ENCODE results near the gene MCOLN1. TPM values are rescaled to one million over a fixed set of nuclear protein-coding genes. Genes with fewer than 3 reads are reported as not detected.

MCOLN1 gene
- total and polyA plus RNA-seq, 2 donors from 2014 or later, result 24.0 to 25.7 TPM

DNA sequence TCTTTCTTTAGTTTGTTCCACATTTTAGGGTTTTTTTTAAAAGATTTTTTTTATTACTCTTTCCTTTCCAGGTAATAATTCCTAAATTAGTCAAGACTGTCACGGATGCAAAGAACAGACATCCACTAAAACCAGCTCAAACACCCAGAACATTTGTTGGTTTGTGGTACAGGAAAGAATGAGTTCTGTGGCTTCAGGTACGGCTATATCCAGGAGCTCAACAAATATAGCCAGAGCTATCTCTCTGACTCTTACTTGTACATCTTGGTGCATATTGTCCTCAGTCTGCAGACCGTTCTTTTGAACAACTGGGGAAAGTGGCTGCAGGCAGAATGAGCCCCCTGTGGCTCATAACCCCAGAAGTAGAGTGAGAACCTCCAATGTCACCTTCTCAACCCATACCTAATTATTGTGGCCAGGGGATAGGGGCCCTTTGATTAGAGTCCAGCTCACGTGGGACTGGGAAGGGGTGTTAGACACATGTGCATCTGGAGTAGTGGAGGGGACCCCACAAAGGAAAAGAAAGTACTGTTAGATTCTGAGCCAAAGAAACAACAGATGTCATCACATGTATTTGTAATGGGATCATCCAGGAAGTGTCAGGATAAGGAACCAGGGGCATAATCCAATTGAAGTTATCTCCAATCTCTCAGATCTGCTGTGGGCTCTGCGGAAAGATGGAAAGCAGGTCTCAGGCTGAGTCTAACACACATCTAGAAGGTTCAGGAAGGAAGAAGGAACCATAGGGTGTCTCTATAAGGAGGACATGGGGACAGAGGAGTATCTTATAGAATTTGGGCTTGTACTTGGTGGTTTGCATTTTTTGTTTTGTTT, 8.4 kb upstream of the MCOLN1 start:
- no peak for TF ChIP-seq CTCF (IDR thresholded peaks at IDR 0.05; ENCODE audit: borderline replicate concordance, extremely low read depth, insufficient read depth)
- no peak overlapping the region for H3K4me3 ChIP-seq (ENCODE audit: low read length in 3 of 3)
- FAIRE-seq, result no peak
- DNase-seq, result no peak
- H3K4me1 ChIP-seq (ENCODE audit: control insufficient read depth in 2 of 3, insufficient read depth in 2 of 3, low read depth in 1 of 3, low read length in 3 of 3), result peaks cover 0 to 9% (median 4%) of the 10 kb centered on the region in 3 donors
- no peaks in the 10 kb centered on the region for H3K36me3 ChIP-seq (ENCODE audit: control insufficient read depth in 2 of 3, insufficient read depth in 3 of 3, low read length in 3 of 3)
- H3K9me3 ChIP-seq (ENCODE audit: control insufficient read depth in 2 of 3, insufficient read depth in 1 of 3, low read length in 3 of 3), result no peaks in the 10 kb centered on the region
- no peak overlapping the region for H3K9ac ChIP-seq (ENCODE audit: low read length in 3 of 3)
- intact Hi-C loops (cut with DNase I), result no loop called here
- H3K27ac ChIP-seq (ENCODE audit: low read depth in 2 of 2, low read length in 2 of 2), result no peak overlapping the region
- no peaks in the 10 kb centered on the region for H3K27me3 ChIP-seq (ENCODE audit: control insufficient read depth, insufficient read depth, low read length)

DNA sequence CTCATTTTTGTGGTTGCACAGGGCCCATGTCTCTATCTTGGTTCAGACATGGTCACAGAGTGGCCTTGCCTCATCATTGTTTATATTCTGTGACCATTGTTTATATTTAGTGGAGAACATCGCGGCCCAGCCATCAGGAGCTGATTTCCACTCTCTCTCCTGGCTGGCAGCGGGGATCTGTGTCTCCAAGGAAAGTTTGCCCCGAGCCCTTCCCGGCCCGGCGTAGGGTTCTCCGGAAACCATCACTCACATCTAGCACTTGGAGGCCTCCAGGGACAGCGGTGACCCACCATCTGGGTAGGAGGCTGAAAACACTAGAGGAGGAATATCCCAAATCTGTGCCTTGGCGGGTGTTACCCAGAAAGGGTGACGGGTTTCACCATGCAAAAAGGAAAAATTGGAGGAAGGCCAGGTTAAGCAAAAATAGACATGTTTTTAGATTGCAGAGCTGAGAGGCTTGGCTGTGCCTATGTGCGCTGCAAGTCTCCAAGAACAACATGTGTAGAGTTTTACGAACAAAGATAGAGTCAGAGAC, 7.2 kb upstream of the MCOLN1 start:
- intact Hi-C loops (cut with DNase I), result no loop called here
- Histone ChIP-seq H3K27ac (ENCODE audit: low read depth in 2 of 2, low read length in 2 of 2) (peak overlapping the region; percentile 8 to 78), H3K9me3 (ENCODE audit: control insufficient read depth in 2 of 3, insufficient read depth in 1 of 3, low read length in 3 of 3) (no peaks in the 10 kb centered on the region), H3K27me3 (ENCODE audit: control insufficient read depth, insufficient read depth, low read length) (no peaks in the 10 kb centered on the region), H3K36me3 (ENCODE audit: control insufficient read depth in 2 of 3, insufficient read depth in 3 of 3, low read length in 3 of 3) (no peaks in the 10 kb centered on the region), H3K4me3 (ENCODE audit: low read length in 3 of 3) (peak overlapping the region; percentile 52 to 83 (median 65)), H3K4me1 (ENCODE audit: control insufficient read depth in 2 of 3, insufficient read depth in 2 of 3, low read depth in 1 of 3, low read length in 3 of 3) (peaks cover 0 to 9% (median 4%) of the 10 kb centered on the region in 3 donors), H3K9ac (ENCODE audit: low read length in 3 of 3) (peak overlapping the region; percentile 5 to 76 (median 52))
- DNase-seq, result peak in 1 of 5 donors; percentile 35
- FAIRE-seq, result no peak
- no peak for TF ChIP-seq CTCF (IDR thresholded peaks at IDR 0.05; ENCODE audit: borderline replicate concordance, extremely low read depth, insufficient read depth)

- no peaks in the 10 kb centered on the region for H3K9me3 ChIP-seq (ENCODE audit: control insufficient read depth in 2 of 3, insufficient read depth in 1 of 3, low read length in 3 of 3)
- H3K27me3 ChIP-seq (ENCODE audit: control insufficient read depth, insufficient read depth, low read length), result no peaks in the 10 kb centered on the region
- H3K9ac ChIP-seq (ENCODE audit: low read length in 3 of 3), result peak within 1 kb of the TSS; percentile 37 to 76 (median 74)
- no peaks in the 10 kb centered on the region for H3K36me3 ChIP-seq (ENCODE audit: control insufficient read depth in 2 of 3, insufficient read depth in 3 of 3, low read length in 3 of 3)
- DNase-seq, result peak; percentile 78 to 92 (median 88)
- FAIRE-seq, result no peak
- intact Hi-C loops (cut with DNase I), result no loop called here
- peak within 1 kb of the TSS; percentile 63 to 83 (median 65) for H3K4me3 ChIP-seq (ENCODE audit: low read length in 3 of 3)
- no peak for TF ChIP-seq CTCF (IDR thresholded peaks at IDR 0.05; ENCODE audit: borderline replicate concordance, extremely low read depth, insufficient read depth)
- H3K4me1 ChIP-seq (ENCODE audit: control insufficient read depth in 2 of 3, insufficient read depth in 2 of 3, low read depth in 1 of 3, low read length in 3 of 3), result peaks cover 0 to 9% (median 4%) of the 10 kb centered on the region in 3 donors
- peak within 1 kb of the TSS; percentile 60 to 78 for H3K27ac ChIP-seq (ENCODE audit: low read depth in 2 of 2, low read length in 2 of 2)
These were observed 6.7 kb upstream of the MCOLN1 start, which contains the start of gene ZNF358 for GRCh38 chr19:7515645-7516151. TSS of gene ZNF358 (plus strand) at chr19:7516103. CDS start at chr19:7519243, 3,140 bp downstream.
